Esophagus squamous epithelium (tissue), 5 donors: ENCODE results near the gene SENP7. TPM values are rescaled to one million over a fixed set of nuclear protein-coding genes. Genes with fewer than 3 reads are reported as not detected.

Source experiments
- DNase-seq: peaks from one replicate; lab custom pipeline; 2025; lab: John Stamatoyannopoulos, UW
- H3K27ac ChIP-seq, 4 donors: fragments of 200-600 bp; sonication (generic); one replicate each; pipeline ENCODE4 v1.5.1; 2016 to 2019; ENCODE audit warnings: mild to moderate bottlenecking in 1 of 4
- H3K27me3 ChIP-seq, 4 donors: fragments of 200-600 bp; sonication (generic); 1 replicate in 3 of 4; 2 replicates in 1 of 4; pipeline versions ENCODE4 v1.5.1 to v1.6.0; 2017 to 2021; ENCODE audit warnings: antibody characterized with exemption in 1 of 4
- H3K36me3 ChIP-seq, 3 donors: fragments of 200-600 bp; sonication (generic); one replicate each; pipeline ENCODE4 v1.5.1; 2016 to 2019
- H3K4me1 ChIP-seq, 3 donors: fragments of 200-600 bp; sonication (generic); one replicate each; pipeline ENCODE4 v1.5.1; 2017 to 2019
- H3K4me3 ChIP-seq, 4 donors: fragments of 200-600 bp; sonication (generic); 1 replicate in 3 of 4; 2 replicates in 1 of 4; pipeline ENCODE4 v1.5.1; 2016 to 2019; ENCODE audit warnings: mild to moderate bottlenecking in 2 of 4, moderate library complexity in 1 of 4
- H3K9me3 ChIP-seq, 3 donors: fragments of 200-600 bp; sonication (generic); one replicate each; pipeline ENCODE4 v1.5.1; 2016 to 2019
- POLR2A ChIP-seq, 4 donors: fragments of 450-650 bp; IDR thresholded peaks; one replicate each; pipeline ENCODE4 v1.6.1; 2017; ENCODE audit warnings: antibody characterized with exemption in 4 of 4, mild to moderate bottlenecking in 4 of 4, moderate library complexity in 3 of 4
- WGBS, 2 donors: methylation state at CpG; one replicate each; pipeline ENCODE4 v1.1.5; 2018; 5-methylcytosine and 5-hydroxymethylcytosine counted together
- intact Hi-C: fragments of 100-400 bp; cut with DNase I; formaldehyde crosslinking; loops from one replicate; pipeline ENCODE4 v1.15.0; 2022
- total RNA-seq, 4 donors: library from RNA; depleted of rRNA; stranded (reverse); fragments of >200 nt; gene quantifications; one replicate each; pipeline ENCODE4 v1.1.0, GENCODE V29; 2016
- TF ChIP-seq, protein P1 (sequence below), 6 experiments: fragments of 450-650 bp in 4 of 6; fragments of 200-600 bp in 2 of 6; sonication (generic) in 2 of 6; IDR thresholded peaks; one replicate each; pipeline ENCODE4 v1.5.1; 2016 to 2019; ENCODE audit warnings: antibody characterized with exemption in 6 of 6, mild to moderate bottlenecking in 4 of 6, moderate library complexity in 4 of 6
- donor health status: DM: yes; HTN: yes; CAD: no.

SENP7 gene
- total RNA-seq, 4 donors from 2014 or later = 6.0 to 18.9 (median 9.5) TPM

DNA sequence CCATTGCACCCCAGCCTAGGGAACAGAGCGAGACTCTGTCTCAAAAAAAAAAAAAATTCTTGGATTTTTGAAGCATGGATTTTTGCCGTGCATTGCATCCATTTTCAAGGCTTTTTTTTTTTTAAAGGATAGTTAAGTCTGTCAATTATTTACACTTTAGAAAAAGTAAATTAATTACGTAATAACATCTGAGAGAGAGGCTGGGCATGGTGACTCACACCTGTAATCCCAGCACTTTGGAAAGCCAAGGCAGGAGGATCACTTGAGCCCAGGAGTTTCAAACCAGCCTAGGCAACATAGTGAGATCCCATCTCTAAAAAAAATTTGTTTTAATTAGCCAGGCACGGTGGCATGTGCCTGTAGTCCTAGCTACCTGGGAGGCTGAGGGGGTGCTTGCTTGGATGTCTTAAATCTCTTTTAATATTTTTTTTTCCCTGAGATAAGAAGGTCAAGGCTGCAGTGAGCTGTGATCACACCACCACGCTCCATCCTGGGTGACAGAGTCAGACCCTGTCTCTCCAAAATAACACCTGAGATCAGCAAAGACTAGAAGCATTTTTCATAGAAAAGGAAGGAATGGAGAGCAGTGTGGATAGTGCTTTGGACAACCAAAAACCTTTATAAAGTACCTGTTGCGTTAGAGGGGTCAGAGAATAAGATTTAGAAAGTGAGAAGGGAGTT lies 6.8 kb upstream of the SENP7 start:
- DNase-seq = no peak
- no peaks in the 10 kb centered on the region for H3K36me3 ChIP-seq
- H3K27me3 ChIP-seq = peaks cover 0 to 11% (median 0%) of the 10 kb centered on the region in 4 donors
- WGBS, 2 donors = 74 to 76% methylated on average over 6 of the region's 6 CpGs
- H3K9me3 ChIP-seq = no peaks in the 10 kb centered on the region
- H3K27ac ChIP-seq = no peak overlapping the region
- no peak overlapping the region for H3K4me3 ChIP-seq
- intact Hi-C loops = no loop called here
- TF ChIP-seq, protein P1, sequence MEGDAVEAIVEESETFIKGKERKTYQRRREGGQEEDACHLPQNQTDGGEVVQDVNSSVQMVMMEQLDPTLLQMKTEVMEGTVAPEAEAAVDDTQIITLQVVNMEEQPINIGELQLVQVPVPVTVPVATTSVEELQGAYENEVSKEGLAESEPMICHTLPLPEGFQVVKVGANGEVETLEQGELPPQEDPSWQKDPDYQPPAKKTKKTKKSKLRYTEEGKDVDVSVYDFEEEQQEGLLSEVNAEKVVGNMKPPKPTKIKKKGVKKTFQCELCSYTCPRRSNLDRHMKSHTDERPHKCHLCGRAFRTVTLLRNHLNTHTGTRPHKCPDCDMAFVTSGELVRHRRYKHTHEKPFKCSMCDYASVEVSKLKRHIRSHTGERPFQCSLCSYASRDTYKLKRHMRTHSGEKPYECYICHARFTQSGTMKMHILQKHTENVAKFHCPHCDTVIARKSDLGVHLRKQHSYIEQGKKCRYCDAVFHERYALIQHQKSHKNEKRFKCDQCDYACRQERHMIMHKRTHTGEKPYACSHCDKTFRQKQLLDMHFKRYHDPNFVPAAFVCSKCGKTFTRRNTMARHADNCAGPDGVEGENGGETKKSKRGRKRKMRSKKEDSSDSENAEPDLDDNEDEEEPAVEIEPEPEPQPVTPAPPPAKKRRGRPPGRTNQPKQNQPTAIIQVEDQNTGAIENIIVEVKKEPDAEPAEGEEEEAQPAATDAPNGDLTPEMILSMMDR (IDR thresholded peaks at IDR 0.05) = no peak
- no peak for TF ChIP-seq POLR2A (IDR thresholded peaks at IDR 0.05)
- peaks cover 0 to 20% (median 0%) of the 10 kb centered on the region in 3 donors for H3K4me1 ChIP-seq

DNA sequence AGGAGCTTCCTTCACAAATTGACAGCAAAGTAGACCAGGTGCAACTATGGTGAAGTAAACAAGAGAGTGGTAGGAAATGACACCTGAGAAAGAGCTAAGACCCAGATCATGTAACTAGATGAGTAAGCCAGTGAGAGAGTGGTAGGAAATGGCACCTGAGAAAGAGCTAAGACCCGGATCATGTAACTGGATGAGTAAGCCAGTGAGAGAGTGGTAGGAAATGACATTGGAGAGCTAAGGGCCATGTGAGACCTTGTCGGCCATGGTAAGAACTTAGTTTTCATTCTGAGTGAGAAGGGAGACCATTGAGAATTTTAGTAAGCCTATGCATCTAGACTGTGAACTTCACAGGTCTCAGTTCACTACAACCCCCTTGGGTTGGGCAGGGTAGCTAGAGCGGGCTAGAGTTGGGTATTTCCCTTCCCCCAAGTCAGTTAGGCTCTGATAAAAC lies 5.4 kb upstream of the SENP7 start:
- intact Hi-C loops = no loop called here
- TF ChIP-seq, protein P1 (IDR thresholded peaks at IDR 0.05) = no peak
- TF ChIP-seq POLR2A (IDR thresholded peaks at IDR 0.05) = no peak
- Histone ChIP-seq H3K4me1 (peaks cover 0 to 27% (median 0%) of the 10 kb centered on the region in 3 donors), H3K27me3 (peaks cover 0 to 11% (median 0%) of the 10 kb centered on the region in 4 donors), H3K36me3 (no peaks in the 10 kb centered on the region), H3K9me3 (no peaks in the 10 kb centered on the region), H3K27ac (peak overlapping the region in 1 of 4 donors; percentile 25), H3K4me3 (no peak overlapping the region)
- no peak for DNase-seq
- 47 to 62% methylated on average over 3 of the region's 3 CpGs for WGBS, 2 donors

- Histone ChIP-seq H3K27me3 (peaks cover 0 to 11% (median 0%) of the 10 kb centered on the region in 4 donors), H3K36me3 (no peaks in the 10 kb centered on the region), H3K9me3 (no peaks in the 10 kb centered on the region), H3K27ac (peak overlapping the region; percentile 95 to 98 (median 97)), H3K4me3 (peak overlapping the region; percentile 85 to 91 (median 87)), H3K4me1 (peaks cover 0 to 37% (median 0%) of the 10 kb centered on the region in 3 donors)
- 9 to 12% methylated on average over 11 to 12 of the region's 12 CpGs for WGBS, 2 donors
- DNase-seq = no peak
- TF ChIP-seq, protein P1 (IDR thresholded peaks at IDR 0.05) = no peak
- TF ChIP-seq POLR2A (IDR thresholded peaks at IDR 0.05) = no peak
- intact Hi-C loops = no loop called here
Observed at GRCh38 chr3:101513419-101513986, 491 bp upstream of the SENP7 start.

GRCh38 chr3:101512396-101512645 lies 691 bp downstream of the SENP7 start:
- Histone ChIP-seq H3K36me3 (no peaks in the 10 kb centered on the region), H3K27me3 (peaks cover 0 to 9% (median 0%) of the 10 kb centered on the region in 4 donors), H3K4me3 (peak overlapping the region; percentile 85 to 91 (median 87)), H3K27ac (peak overlapping the region; percentile 95 to 98 (median 97)), H3K4me1 (peaks cover 0 to 37% (median 0%) of the 10 kb centered on the region in 3 donors), H3K9me3 (no peaks in the 10 kb centered on the region)
- TF ChIP-seq, protein P1 (IDR thresholded peaks at IDR 0.05) = no peak
- TF ChIP-seq POLR2A (IDR thresholded peaks at IDR 0.05) = no peak
- 0% methylated on average over 9 of the region's 9 CpGs for WGBS, 2 donors
- no peak for DNase-seq
- intact Hi-C loops = no loop called here

- peaks cover 0 to 37% (median 0%) of the 10 kb centered on the region in 3 donors for H3K4me1 ChIP-seq
- intact Hi-C loops = no loop called here
- H3K27me3 ChIP-seq = no peaks in the 10 kb centered on the region
- no peaks in the 10 kb centered on the region for H3K36me3 ChIP-seq
- no peak for DNase-seq
- TF ChIP-seq, protein P1 (IDR thresholded peaks at IDR 0.05) = no peak
- no peak for TF ChIP-seq POLR2A (IDR thresholded peaks at IDR 0.05)
- no peak overlapping the region for H3K4me3 ChIP-seq
- WGBS, 2 donors = 41 to 55% methylated on average over 3 of the region's 3 CpGs
- H3K27ac ChIP-seq = no peak overlapping the region
- H3K9me3 ChIP-seq = no peaks in the 10 kb centered on the region
Observed at GRCh38 chr3:101509811-101510210, 3.2 kb downstream of the SENP7 start.
